Endothelial cell of umbilical vein (primary cell): ENCODE measurements around the gene FMNL2.

ENCODE experiments used
- EZH2 ChIP-seq: IDR thresholded peaks from 2 replicates; pipeline ENCODE4 v1.6.1; 2012; ENCODE audit warnings: borderline replicate concordance, low read depth, mild to moderate bottlenecking, moderate library complexity, low read length, inconsistent platforms; ENCODE audit not compliant: severe bottlenecking
- TF ChIP-seq, protein P1 (sequence below), 2 donors: IDR thresholded peaks; 1 replicate in 1 of 2; 2 replicates in 1 of 2; pipeline ENCODE4 v1.5.1; 2011; ENCODE audit warnings: low read length in 2 of 2, mild to moderate bottlenecking in 2 of 2, moderate library complexity in 2 of 2, control low read depth in 1 of 2, inconsistent platforms in 1 of 2, low read depth in 1 of 2; ENCODE audit not compliant: insufficient read depth in 1 of 2; ENCODE audit errors: extremely low read depth in 1 of 2

DNA sequence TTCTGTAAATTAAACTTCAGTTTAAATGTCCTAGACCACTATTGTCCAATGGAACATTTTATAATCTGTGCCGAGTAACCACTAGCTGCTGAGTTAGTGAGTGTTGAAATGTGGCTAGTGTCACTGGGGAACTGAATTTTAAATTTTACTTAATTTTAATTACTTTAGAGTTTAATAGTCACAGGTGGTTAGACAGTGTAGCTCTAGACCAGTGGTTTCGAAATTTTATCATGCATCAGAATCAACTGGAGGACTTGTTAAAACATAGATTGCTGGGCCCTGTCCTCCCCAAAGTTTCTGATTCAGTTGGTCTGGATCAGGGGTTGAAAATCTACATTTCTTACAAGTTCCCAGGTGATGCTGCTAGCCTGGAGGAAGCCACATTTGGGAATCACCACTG, 110.4 kb downstream of the FMNL2 start:
- TF ChIP-seq, protein P1, sequence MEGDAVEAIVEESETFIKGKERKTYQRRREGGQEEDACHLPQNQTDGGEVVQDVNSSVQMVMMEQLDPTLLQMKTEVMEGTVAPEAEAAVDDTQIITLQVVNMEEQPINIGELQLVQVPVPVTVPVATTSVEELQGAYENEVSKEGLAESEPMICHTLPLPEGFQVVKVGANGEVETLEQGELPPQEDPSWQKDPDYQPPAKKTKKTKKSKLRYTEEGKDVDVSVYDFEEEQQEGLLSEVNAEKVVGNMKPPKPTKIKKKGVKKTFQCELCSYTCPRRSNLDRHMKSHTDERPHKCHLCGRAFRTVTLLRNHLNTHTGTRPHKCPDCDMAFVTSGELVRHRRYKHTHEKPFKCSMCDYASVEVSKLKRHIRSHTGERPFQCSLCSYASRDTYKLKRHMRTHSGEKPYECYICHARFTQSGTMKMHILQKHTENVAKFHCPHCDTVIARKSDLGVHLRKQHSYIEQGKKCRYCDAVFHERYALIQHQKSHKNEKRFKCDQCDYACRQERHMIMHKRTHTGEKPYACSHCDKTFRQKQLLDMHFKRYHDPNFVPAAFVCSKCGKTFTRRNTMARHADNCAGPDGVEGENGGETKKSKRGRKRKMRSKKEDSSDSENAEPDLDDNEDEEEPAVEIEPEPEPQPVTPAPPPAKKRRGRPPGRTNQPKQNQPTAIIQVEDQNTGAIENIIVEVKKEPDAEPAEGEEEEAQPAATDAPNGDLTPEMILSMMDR (IDR thresholded peaks at IDR 0.05; ENCODE audit: extremely low read depth in 1 of 2, insufficient read depth in 1 of 2, low read depth in 1 of 2, low read length in 2 of 2), result no peak
- no peak for TF ChIP-seq EZH2
